CD4-positive, alpha-beta T cell treated with Interferon gamma for 1 hour (primary cell): ENCODE data around the gene STIMATE.
A peak's percentile ranks its signal among the peaks of the same experiment; 100 is the strongest.

Experiments
- DNase-seq: peaks from one replicate; pipeline ENCODE4 v3.0.0-alpha.2; 2020

Gene STIMATE

DNA sequence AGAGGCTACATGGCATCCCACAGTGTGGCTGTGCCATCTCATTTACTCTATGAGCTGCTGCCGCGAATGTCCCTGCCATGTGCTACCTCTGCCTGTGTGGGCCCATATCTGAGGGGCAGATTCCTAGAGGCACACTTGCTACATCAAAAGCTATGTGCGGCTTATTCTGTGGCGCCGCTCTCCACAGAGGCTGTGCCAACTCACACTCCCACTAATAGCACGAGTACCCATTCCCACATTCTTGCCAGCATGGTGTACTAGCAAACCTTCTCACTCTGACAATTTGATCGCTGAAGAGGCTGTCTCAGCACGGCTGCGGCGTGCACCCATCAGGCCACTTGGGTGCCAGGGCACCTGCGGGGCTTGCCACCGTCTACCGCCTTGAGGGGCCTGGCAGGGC, 31.4 kb downstream of the STIMATE start:
- no peak for DNase-seq

DNA sequence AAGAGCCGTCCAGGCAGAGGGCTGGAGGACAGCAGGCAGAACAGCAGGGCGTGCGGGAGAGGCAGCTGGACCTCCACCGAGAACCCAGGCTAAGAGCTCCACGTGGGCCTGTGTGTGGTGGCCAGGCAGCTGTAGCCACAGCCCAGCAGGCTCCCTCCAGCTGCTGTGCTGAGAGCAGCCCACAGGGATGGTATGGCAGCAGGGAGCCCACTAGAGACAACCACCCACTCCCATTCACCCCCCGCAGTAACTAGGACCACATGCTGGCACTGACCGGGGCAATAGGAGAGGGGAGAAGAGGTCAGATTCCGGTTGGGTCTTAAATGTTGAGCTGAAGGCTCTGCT, 37.0 kb downstream of the STIMATE start:
- DNase-seq = no peak

GRCh38 chr3:52859686-52860423, 37.5 kb downstream of the STIMATE start:
- DNase-seq = no peak

GRCh38 chr3:52857864-52858263, 39.5 kb downstream of the STIMATE start:
- DNase-seq = no peak

DNA sequence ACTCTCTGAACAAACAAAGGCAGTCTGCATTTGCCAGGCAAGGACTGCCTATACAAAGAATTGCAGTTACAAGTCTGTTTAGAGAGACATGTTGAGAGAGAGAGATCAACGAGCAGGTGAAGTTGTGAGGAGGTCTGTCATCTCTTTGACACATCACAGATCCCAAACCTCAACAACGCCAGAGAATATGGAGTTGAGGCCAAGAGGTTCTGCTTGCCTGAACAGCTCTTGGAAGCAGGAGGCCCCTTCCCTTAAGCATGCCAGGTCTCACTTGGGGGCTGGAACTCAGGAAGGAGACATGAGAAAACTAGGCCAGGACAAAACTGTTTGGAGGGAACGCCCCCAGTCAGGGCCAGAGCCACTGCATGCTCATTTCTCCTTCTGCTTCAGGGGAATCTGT, 40.2 kb downstream of the STIMATE start:
- DNase-seq = no peak

- DNase-seq = no peak
These were observed 40.7 kb downstream of the STIMATE start for GRCh38 chr3:52856666-52857065.

GRCh38 chr3:52854013-52854412, 43.3 kb downstream of the STIMATE start:
- no peak for DNase-seq

DNA sequence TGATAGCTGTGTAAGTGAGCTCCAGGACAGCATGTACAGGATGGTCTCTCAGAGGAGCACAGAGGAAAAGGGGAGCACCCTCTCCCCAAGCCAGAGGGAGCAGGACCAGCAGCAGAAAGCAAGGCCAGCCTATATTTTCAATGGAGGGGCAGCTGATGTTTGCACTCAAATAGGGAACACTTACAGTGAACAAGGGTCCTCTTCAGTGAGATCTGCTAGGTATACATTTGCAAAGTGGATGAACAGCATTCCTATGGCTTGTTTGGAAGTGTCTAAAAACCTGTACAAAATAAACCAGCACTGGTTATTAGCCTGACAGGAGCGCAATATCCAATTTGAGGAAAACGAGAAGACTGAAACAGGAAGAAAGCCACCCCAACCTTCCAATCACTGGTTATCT, 44.9 kb downstream of the STIMATE start:
- DNase-seq = no peak

GRCh38 chr3:52851348-52851747, 46.0 kb downstream of the STIMATE start:
- peak; percentile 9 for DNase-seq

DNA sequence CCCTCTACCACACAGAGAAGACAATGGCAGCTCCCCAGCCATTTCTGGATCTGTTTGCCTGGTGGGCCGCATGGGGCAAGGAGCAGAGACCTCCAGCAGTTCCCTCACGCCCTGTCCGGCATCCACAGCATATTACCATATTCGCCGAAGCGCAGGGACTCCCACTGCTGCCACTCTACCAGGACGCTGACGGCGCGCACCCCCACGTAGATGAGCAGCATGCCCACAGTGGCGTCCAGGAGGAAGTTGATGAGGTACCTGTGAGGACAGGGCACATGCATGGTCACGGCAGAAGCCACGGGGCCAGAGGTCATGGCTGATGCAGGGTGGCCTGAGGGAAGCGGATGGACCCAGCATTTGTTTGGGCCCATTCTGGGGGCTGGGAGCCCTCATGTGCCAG, 47.7 kb downstream of the STIMATE start:
- DNase-seq = no peak

- no peak for DNase-seq
These were observed 48.7 kb downstream of the STIMATE start for GRCh38 chr3:52848617-52849016.

- DNase-seq = no peak
These were observed 49.6 kb downstream of the STIMATE start for GRCh38 chr3:52847726-52848125.

DNA sequence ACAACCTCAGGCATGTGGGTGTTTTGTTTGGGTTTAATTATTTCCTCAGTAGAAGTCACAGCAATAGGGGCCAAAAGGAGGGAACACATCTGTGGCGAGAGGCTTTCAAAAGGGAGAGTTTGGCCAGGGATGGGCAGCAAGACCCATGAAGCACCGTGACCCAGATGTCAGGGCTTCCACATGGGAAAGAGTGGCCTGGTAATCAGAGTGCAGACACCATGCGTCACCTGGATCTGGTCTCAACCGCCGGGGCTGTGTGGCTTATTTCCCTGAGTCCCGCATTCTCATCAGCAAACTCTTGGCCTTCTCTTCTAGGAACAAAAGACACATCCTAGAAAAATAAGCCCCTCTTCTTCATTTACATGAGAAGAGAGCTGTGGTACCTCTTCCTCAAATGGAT, 50.1 kb downstream of the STIMATE start:
- no peak for DNase-seq

- no peak for DNase-seq
These were observed 50.8 kb downstream of the STIMATE start for GRCh38 chr3:52846432-52846965.

DNA sequence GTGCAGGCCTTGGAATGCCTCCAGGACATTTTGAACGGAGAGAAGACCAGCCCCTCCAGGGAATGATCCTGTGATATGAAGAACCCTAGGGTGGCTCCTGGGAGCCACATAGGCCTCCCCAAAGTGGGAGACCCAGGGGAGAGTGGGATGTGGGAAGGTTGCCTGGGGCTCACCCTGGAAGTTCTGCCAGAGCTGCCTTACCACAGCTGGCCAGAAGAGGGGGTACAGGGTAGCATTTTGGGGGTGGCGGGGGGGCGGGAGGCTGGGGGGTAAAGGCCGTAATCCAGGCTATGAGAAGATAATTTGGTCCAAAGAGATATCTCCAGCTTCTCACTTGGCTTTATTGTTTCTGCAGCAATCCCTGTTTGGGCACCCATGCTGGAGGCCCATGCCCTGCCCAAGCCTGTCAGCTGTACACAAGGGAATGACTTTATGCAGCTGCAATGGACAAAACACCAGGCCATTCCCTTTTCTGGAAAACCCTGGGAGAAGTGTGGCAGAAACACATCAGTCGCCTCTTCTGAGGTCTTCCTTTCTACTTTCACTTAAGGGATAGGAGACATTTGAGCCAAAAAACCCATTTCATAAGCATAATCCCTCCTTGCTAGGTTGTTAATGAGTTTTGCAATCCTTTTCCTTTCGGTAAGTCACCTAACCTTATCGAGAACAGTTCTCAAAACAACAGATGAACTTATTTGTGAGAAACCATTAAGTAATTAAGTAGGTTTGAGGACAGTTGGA, 51.5 kb downstream of the STIMATE start:
- DNase-seq = no peak

DNA sequence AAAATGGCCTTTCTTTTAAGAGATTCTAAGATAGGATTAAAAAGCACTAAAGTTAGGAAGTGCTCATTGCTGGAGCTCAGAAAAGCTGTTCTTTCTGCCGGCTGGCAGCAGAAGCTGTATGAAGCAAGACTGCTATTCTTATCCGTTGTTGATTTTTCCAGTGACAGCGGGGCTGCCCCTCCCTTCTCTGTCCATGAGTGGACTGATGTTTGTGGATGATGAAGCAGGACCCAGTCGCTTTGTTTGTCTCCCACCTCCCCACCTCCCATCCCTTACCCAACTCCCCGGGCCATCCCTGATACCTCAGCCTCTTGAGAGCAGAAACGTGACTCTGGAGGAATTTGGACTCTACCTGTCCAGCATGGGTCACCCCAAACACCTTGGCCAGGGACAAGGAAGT, 52.2 kb downstream of the STIMATE start:
- DNase-seq = no peak

DNA sequence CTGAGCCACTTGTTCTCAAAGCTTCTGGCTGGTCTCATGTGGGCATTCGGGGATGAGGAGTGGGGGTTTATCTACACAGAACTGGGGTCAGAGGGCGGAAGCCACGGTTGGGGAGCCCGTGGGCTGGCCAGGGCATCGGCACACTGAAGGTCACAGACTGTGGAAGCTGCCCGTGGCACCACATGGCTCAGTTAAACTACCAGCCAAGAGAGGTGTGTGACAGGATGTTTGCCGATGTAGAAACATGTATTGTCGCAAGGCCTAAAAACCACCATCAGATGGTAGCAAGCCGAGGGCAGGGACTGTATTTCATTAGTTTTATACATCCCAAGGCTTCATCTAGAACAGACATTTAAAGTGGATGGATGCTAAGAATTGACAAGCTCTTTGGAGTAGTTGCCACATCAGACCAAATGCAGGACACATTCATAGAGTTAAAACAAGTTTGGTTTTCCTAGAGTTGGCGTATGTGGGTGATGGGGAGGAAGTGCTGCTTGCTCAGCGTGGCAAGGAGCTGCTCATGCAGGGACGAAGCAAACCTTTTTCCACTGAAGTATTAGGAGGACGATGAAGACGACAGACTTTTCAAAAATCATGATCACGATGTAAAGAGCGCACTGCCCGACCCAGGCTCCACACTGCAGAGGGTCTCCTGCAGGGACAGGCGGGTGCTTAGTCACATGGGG, 52.9 kb downstream of the STIMATE start:
- DNase-seq = no peak

DNA sequence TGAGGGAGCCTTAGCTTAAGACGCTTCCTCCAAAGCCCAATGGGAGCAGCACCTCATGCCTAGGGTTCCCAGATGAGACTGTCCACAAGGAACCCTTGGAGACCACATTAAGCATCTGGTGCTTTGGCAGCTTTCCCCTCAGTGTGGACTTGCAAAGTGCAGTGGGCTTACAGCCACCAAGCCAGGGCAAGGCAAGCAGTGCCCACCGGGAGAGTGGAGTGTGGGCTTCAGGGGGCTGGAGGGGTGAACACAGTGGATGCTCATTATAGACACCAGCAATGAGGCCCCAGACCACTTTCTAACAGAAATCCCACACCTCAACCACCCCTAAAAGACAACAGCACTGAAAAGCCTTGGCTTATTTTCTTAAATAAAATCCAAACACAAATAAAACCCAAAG, 53.5 kb downstream of the STIMATE start:
- no peak for DNase-seq

- no peak for DNase-seq
These were observed 54.1 kb downstream of the STIMATE start for GRCh38 chr3:52843108-52843865.

DNA sequence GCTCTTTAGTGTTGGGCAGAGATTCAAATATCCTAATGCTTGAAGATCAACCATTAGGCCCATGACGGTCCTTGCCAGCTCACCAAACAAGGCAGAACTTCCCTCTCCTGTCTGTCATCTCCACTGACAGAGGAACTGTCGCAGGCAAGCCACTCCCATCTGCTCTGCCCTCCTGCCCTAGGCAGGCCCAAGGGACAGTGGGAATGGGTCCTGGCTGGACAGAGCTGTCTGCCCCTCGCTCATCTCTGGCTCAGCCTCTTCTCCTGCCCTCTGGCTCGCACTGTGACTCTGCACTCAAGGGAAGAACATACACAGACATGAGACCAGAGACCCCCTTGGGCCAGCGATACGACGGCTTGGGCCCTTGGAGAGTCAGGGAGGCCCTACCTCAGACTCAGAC, 54.9 kb downstream of the STIMATE start:
- DNase-seq = no peak

DNA sequence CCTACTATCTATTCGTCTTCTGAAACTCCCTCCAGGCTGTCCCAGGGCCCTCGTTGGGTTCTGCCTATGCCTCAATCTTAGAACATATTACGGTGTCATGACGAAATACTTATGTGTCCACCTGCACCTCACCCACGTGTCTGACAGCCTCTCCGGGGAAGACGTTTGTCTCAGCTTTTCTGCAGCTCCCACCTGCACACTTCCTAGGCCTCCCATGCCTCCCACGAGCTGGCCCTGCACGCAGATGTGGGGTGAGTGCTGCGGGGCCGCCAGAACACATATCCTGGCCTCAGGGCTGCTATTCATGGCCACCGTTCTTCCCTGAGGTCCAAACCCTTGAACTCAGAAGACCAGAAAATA, 55.4 kb downstream of the STIMATE start:
- DNase-seq = no peak

DNA sequence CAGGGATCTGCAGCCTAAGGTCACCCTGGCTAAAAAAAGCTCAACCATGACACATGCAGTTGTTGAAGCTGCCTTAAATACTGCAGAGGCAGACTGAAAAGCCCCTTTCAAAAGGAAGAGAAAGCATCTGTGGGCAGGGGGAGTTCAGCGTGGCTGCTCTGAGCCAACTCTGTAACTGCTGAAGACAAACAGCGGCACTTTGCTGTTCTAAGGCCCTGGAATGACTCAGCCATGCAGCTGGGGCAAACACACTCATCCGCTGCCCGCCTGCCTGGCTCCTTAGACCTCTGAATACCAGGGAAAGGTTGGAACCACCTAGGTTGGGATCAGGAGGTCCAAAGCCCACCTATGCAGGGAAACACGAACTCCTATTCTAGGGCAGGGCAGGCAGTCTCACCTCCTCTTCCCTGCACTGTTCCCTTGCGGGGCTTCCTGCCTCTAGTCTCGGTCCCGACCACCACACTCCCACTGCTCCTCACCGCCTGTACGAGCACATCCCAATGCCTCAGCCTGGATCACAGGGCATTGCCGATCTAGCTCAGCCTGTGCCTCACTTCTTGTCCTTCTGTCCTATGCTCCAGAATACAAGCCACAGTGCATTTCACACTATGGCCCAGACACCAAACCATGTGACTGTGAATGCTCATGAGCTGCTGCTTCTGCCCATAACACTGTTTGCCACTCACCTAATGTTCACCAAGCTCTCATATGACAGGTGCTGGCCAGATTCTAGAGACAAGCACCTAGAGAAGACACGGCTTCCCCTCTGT, 56.0 kb downstream of the STIMATE start:
- DNase-seq = no peak
